Suppressor macrophage treated with lipopolysaccharide for 4 hours (primary cell): ENCODE data around the gene ZNF416.

ENCODE experiments used
- DNase-seq: peaks from one replicate; pipeline ENCODE4 v3.0.0-alpha.2; 2020

Gene ZNF416

GRCh38 chr19:57578487-57579205 is at the start of gene ZNF416:
ZNF416 (minus strand) TSS chr19:57578911; CDS start chr19:57578704, 207 bp downstream.
- DNase-seq = peak; percentile 99

GRCh38 chr19:57623091-57623490 is 44.4 kb upstream of the ZNF416 start:
- no peak for DNase-seq

GRCh38 chr19:57620673-57621348 is 42.1 kb upstream of the ZNF416 start:
- DNase-seq = no peak

- no peak for DNase-seq
Observed at GRCh38 chr19:57615346-57615745, 36.6 kb upstream of the ZNF416 start.

- DNase-seq = peak; percentile 94
Observed at GRCh38 chr19:57613941-57614743, 35.4 kb upstream of the ZNF416 start, which contains the start of gene ZNF134. ZNF134 (plus strand) TSS chr19:57614242; CDS start chr19:57619469, 5,227 bp downstream.

- DNase-seq = no peak
Observed at GRCh38 chr19:57611113-57611512, 32.4 kb upstream of the ZNF416 start.

GRCh38 chr19:57606931-57607330 is 28.2 kb upstream of the ZNF416 start:
- DNase-seq = no peak

- DNase-seq = peak; percentile 96
Observed at GRCh38 chr19:57599761-57600383, 21.2 kb upstream of the ZNF416 start, which contains the start of gene ZNF530. ZNF530 (plus strand) TSS chr19:57599885; CDS start chr19:57604346, 4,461 bp downstream.

- DNase-seq = no peak
Observed at GRCh38 chr19:57599377-57599760, 20.7 kb upstream of the ZNF416 start.

- DNase-seq = no peak
Observed at GRCh38 chr19:57587529-57587928, 8.8 kb upstream of the ZNF416 start.

GRCh38 chr19:57583521-57584416 is 5.1 kb upstream of the ZNF416 start, which contains the start of gene ZIK1:
ZIK1 (plus strand) TSS chr19:57584145; CDS start chr19:57584357, 212 bp downstream.
- DNase-seq = peak; percentile 91

- DNase-seq = no peak
Observed at GRCh38 chr19:57583104-57583520, 4.4 kb upstream of the ZNF416 start.

- no peak for DNase-seq
Observed at GRCh38 chr19:57576661-57577060, 2.0 kb downstream of the ZNF416 start.

- DNase-seq = no peak
Observed at GRCh38 chr19:57572415-57572947, 6.2 kb downstream of the ZNF416 start.

GRCh38 chr19:57570707-57571106 is 8.0 kb downstream of the ZNF416 start:
- DNase-seq = no peak

- peak; percentile 36 for DNase-seq
Observed at GRCh38 chr19:57566396-57567265, 12.1 kb downstream of the ZNF416 start.

GRCh38 chr19:57563547-57563946 is 15.2 kb downstream of the ZNF416 start:
- DNase-seq = no peak

GRCh38 chr19:57560049-57560491 is 18.6 kb downstream of the ZNF416 start:
- no peak for DNase-seq

GRCh38 chr19:57559404-57560025 is 19.2 kb downstream of the ZNF416 start, which contains the start of gene ZNF550:
ZNF550 (minus strand) TSS chr19:57559863; CDS start chr19:57559682, 181 bp downstream.
- DNase-seq = peak; percentile 86

- DNase-seq = no peak
Observed at GRCh38 chr19:57559008-57559403, 19.7 kb downstream of the ZNF416 start.
